Sciatic nerve (tissue), 2 donors: ENCODE measurements around the gene PRRC2A. TPM values are rescaled to one million over a fixed set of nuclear protein-coding genes. Genes with fewer than 3 reads are reported as not detected.
A peak's percentile ranks its signal among the peaks of the same experiment; 100 is the strongest.

ENCODE experiments used
- ATAC-seq: fragments of 200-7000 bp; cut with Tn5 transposase; one replicate; pipeline ENCODE4 v1.9.1; 2020; ENCODE audit warnings: mild to moderate bottlenecking, moderate library complexity
- DNase-seq: peaks from one replicate; pipeline ENCODE4 v3.0.0-alpha.2; 2020; ENCODE audit warnings: low spot score
- intact Hi-C: fragments of 100-400 bp; cut with DNase I; formaldehyde crosslinking; loops from one replicate; pipeline ENCODE4 v1.14.2; 2022
- total RNA-seq: library from RNA; stranded (reverse); fragmentation: NEBNext Ultra II Directional; extraction: Animal tissue kit (Norgen Biotek cat#: 25700); gene quantifications from one replicate; pipeline ENCODE4 v1.2.1, GENCODE V29; 2021
- donor health status: DM: no; HTN: no; CAD: no.
- donor health status: DM: no; HTN: no; CAD: no.

The PRRC2A gene
- 166 TPM for total RNA-seq

- DNase-seq (peak; percentile 97), ATAC-seq (peak; percentile 33)
- intact Hi-C loops: no loop called here
Measured at GRCh38 chr6:31620586-31621319, at the start of gene PRRC2A. PRRC2A (plus strand) TSS chr6:31620715; CDS start chr6:31622790, 2,075 bp downstream.

GRCh38 chr6:31572041-31572911, 48.2 kb upstream of the PRRC2A start, which contains the start of gene LTA:
LTA (plus strand) TSS chr6:31572289; CDS start chr6:31572743, 454 bp downstream.
- intact Hi-C loops: no loop called here
- DNase-seq: no peak
- ATAC-seq: no peak

GRCh38 chr6:31573239-31574105, 47.0 kb upstream of the PRRC2A start:
- ATAC-seq: no peak
- no peak for DNase-seq
- intact Hi-C loops: no loop called here

DNA sequence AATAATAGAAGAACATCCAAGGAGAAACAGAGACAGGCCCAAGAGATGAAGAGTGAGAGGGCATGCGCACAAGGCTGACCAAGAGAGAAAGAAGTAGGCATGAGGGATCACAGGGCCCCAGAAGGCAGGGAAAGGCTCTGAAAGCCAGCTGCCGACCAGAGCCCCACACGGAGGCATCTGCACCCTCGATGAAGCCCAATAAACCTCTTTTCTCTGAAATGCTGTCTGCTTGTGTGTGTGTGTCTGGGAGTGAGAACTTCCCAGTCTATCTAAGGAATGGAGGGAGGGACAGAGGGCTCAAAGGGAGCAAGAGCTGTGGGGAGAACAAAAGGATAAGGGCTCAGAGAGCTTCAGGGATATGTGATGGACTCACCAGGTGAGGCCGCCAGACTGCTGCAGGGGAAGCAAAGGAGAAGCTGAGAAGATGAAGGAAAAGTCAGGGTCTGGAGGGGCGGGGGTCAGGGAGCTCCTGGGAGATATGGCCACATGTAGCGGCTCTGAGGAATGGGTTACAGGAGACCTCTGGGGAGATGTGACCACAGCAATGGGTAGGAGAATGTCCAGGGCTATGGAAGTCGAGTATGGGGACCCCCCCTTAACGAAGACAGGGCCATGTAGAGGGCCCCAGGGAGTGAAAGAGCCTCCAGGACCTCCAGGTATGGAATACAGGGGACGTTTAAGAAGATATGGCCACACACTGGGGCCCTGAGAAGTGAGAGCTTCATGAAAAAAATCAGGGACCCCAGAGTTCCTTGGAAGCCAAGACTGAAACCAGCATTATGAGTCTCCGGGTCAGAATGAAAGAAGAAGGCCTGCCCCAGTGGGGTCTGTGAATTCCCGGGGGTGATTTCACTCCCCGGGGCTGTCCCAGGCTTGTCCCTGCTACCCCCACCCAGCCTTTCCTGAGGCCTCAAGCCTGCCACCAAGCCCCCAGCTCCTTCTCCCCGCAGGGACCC, 46.1 kb upstream of the PRRC2A start:
- intact Hi-C loops: no loop called here
- no peak for ATAC-seq

DNA sequence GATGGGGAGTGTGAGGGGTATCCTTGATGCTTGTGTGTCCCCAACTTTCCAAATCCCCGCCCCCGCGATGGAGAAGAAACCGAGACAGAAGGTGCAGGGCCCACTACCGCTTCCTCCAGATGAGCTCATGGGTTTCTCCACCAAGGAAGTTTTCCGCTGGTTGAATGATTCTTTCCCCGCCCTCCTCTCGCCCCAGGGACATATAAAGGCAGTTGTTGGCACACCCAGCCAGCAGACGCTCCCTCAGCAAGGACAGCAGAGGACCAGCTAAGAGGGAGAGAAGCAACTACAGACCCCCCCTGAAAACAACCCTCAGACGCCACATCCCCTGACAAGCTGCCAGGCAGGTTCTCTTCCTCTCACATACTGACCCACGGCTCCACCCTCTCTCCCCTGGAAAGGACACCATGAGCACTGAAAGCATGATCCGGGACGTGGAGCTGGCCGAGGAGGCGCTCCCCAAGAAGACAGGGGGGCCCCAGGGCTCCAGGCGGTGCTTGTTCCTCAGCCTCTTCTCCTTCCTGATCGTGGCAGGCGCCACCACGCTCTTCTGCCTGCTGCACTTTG, 45.1 kb upstream of the PRRC2A start, which contains the start of gene TNF:
Gene TNF (plus strand): TSS at position 231 of the 567 bp plus-strand sequence. CDS start 177 bp downstream, at position 408.
- intact Hi-C loops: no loop called here
- ATAC-seq (peak; percentile 64), DNase-seq (no peak)

More for the DNA sequence above, 46.1 kb upstream of the PRRC2A start:
- DNase-seq: no peak

- no peak for ATAC-seq
- intact Hi-C loops: no loop called here
- no peak for DNase-seq
Measured at GRCh38 chr6:31575952-31576685, 44.4 kb upstream of the PRRC2A start.

- ATAC-seq (no peak), DNase-seq (no peak)
- intact Hi-C loops: no loop called here
Measured at GRCh38 chr6:31576897-31577578, 43.5 kb upstream of the PRRC2A start.

DNA sequence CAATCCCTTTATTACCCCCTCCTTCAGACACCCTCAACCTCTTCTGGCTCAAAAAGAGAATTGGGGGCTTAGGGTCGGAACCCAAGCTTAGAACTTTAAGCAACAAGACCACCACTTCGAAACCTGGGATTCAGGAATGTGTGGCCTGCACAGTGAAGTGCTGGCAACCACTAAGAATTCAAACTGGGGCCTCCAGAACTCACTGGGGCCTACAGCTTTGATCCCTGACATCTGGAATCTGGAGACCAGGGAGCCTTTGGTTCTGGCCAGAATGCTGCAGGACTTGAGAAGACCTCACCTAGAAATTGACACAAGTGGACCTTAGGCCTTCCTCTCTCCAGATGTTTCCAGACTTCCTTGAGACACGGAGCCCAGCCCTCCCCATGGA, 42.9 kb upstream of the PRRC2A start:
- DNase-seq (no peak), ATAC-seq (no peak)
- intact Hi-C loops: no loop called here

GRCh38 chr6:31578184-31579118, 42.1 kb upstream of the PRRC2A start:
- no peak for ATAC-seq
- intact Hi-C loops: no loop called here
- no peak for DNase-seq

GRCh38 chr6:31579119-31579505, 41.4 kb upstream of the PRRC2A start:
- DNase-seq: no peak
- no peak for ATAC-seq
- intact Hi-C loops: no loop called here

DNA sequence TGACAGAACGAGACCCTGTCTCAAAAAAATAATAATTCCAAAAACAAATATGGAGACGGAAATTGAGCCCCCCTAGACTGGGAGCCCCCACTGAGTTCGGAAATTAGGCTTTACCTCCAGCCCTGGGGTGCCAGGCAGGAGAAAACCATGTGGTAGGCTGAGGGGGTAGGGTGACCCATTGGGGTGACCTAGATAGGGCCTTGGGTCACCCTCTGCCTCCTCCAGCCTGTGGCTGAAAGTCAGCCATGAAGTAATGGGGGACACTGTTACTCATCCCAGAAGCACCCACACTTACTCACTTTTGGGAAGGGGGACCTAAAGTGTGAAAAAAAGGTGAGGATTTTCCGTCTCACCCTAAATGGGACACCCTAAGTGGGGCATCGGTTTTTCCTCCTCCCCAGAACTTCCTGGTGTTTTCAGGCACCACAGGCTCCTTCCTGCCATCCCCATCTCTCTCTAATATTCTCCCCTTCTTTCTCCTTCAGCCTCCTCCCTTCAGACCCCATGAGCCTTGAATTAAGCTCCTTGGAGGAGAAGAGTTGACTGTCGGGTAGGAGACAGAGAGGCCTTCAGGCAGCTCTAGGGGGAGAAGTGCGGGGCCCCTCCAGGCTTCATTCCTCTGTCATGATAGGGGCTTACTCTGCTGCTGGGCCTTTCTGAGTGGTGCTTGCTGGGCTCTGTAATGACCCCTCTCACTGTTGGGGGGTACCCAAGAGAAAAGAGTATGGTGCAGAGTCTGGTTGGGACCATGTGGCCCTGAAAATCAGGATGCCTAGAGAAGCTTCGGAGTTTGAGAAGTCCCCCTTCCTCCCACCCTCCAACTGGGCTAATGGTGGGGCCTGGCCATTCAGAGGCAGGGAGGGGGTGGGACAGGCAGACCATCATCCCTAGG, 40.7 kb upstream of the PRRC2A start:
- intact Hi-C loops: no loop called here
- no peak for DNase-seq

DNA sequence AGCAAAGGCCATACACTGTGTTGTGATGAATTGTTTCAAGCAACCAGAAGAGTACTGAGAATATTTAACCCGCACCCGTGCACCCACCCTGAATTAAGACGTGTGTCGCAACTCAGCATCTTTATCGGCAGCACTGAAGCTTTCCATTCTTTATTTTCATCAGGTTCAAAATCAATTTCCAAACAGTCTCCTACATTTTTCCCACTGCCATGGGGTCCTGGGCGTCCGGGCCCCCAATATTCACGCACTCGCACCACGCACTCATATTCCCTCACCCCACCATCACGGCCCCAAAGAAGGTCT, 40.1 kb upstream of the PRRC2A start:
- ATAC-seq (no peak), DNase-seq (no peak)
- intact Hi-C loops: no loop called here

More for the DNA sequence above, 40.7 kb upstream of the PRRC2A start:
- ATAC-seq: no peak

DNA sequence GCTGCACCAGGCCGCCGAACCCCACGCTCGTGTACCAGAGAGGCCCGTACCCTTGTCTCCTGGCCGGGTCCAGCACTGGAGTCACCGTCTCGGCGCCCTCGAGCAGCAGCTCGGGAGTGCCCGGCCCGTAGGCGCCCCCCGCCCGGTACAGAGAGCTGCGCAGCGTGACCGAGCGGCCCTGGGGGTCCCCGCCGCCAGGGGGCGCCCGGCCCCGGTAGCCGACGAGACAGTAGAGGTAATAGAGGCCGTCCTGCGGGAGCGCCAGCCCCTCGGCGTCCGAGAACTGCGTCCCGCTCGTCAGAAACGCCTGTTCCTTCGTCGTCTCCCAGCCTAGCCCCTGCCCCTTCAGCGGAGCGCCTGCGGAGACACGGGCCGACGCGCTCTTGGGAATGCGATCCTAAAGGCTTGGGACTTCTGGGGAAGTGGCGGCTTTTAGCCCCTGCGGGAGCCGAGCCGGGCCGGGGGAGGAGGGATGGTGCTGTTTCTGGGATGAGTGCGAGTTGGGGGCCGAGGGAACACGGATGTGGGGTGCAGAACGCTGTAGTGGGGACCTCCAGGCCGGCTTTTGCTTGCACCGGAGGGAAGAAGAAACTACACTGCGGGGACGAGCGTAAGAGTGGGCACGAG, 39.6 kb upstream of the PRRC2A start:
- intact Hi-C loops: no loop called here
- peak; percentile 98 for ATAC-seq
- peak; percentile 92 for DNase-seq
